Epithelial cell of proximal tubule (primary cell): ENCODE results near the gene EFNA3. TPM values are rescaled to one million over a fixed set of nuclear protein-coding genes. Genes with fewer than 3 reads are reported as not detected.

ENCODE experiments used
- DNase-seq: peaks from one replicate; pipeline ENCODE4 v3.0.0-alpha.2; 2011; ENCODE audit warnings: low read depth
- H3K4me3 ChIP-seq: 2 replicates; pipeline ENCODE4 v1.5.1; 2011; ENCODE audit warnings: low read depth, mild to moderate bottlenecking, low read length
- CTCF ChIP-seq: conservative IDR thresholded peaks from 2 replicates; pipeline ENCODE4 v1.5.1; 2012; ENCODE audit warnings: low read depth, mild to moderate bottlenecking, low read length
- total RNA-seq: library from RNA; depleted of rRNA; stranded (reverse); fragments of >200 nt; gene quantifications from 2 replicates; pipeline ENCODE4 v1.2.3, GENCODE V29; 2015

Gene EFNA3
- total RNA-seq, 1 donor from 2014 or later = 2.8 TPM

GRCh38 chr1:155127105-155127966 lies 48.7 kb downstream of the EFNA3 start, which contains the start of gene EFNA1:
TSS of gene EFNA1 (plus strand) at chr1:155127876. CDS start at chr1:155127978, 102 bp downstream.
- TF ChIP-seq CTCF = no peak
- DNase-seq = peak; percentile 85
- peak within 1 kb of the TSS; percentile 87 for H3K4me3 ChIP-seq

- H3K4me3 ChIP-seq = peak overlapping the region; percentile 87
- TF ChIP-seq CTCF = no peak
- no peak for DNase-seq
These were observed 49.5 kb downstream of the EFNA3 start for GRCh38 chr1:155127967-155128754.

GRCh38 chr1:155128755-155129473 lies 50.3 kb downstream of the EFNA3 start:
- TF ChIP-seq CTCF = no peak
- no peak for DNase-seq
- peak overlapping the region; percentile 87 for H3K4me3 ChIP-seq

- TF ChIP-seq CTCF = no peak
- H3K4me3 ChIP-seq = peak overlapping the region; percentile 87
These were observed 51.8 kb downstream of the EFNA3 start for GRCh38 chr1:155130272-155131006.

GRCh38 chr1:155131285-155131684 lies 52.6 kb downstream of the EFNA3 start:
- peak overlapping the region; percentile 87 for H3K4me3 ChIP-seq
- no peak for DNase-seq
- TF ChIP-seq CTCF = no peak

More at GRCh38 chr1:155130272-155131006, 51.8 kb downstream of the EFNA3 start:
- DNase-seq = no peak

GRCh38 chr1:155131856-155132255 lies 53.2 kb downstream of the EFNA3 start:
- TF ChIP-seq CTCF = no peak
- no peak for DNase-seq
- H3K4me3 ChIP-seq = no peak overlapping the region
